Measurements from ENCODE around the gene MIF. TPM values are rescaled to one million over a fixed set of nuclear protein-coding genes. Genes with fewer than 3 reads are reported as not detected.
A peak's percentile ranks its signal among the peaks of the same experiment; 100 is the strongest.

MIF gene
- total and polyA plus RNA-seq, 2 of the 4 experiments (the other 2 are of a cell fraction) = 123 to 530 TPM

DNA sequence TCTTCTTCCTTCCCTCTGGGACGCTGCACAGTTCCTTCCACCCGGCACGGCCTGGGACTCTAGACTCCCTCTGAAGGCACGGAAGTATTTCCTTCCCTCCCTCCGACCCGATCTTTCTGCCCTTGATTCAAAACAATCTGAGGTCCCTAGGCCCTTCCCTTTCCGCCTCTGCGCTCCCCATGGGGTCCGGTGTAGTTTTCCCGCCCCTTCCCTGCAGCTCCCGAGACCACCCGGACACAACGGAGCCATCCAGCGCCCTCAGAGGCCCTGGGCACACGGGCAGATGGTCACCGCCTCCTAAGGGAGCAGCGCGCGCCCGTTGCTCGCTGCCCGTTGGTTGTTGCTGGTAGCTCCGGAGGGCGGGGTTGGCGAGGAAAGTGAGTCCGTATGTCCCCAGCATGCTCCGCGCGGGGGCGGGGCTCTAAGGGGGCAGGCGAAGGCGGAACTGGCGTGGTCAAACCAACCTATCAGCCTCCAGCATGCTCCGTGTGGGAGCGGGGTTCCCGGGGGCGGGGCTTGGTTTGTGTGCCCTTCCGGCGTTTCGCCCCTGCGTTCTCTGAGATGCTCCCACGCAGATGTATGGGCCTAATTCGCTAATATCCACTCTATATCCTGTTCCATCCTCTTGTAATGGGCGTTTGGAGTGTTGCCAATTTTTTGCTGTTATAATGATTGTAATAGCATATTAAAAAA is 19.6 kb downstream of the MIF start:
- dilution Hi-C loops (cut with HindIII; ENCODE audit: low sequenced_read_pairs, unreplicated experiment) (no loop called here), intact Hi-C loops (cut with micrococcal nuclease) (no loop called here), in situ Hi-C loops (cut with MboI; ENCODE audit: low sequenced_read_pairs) (no loop called here)
- DNase-seq (peak; percentile 98), ATAC-seq (ENCODE audit: low read depth) (peak; percentile 100)
- Histone ChIP-seq H3K36me3 (ENCODE audit: control insufficient read depth, insufficient read depth, low read length) (no peaks in the 10 kb centered on the region), H3K27me3 (ENCODE audit: control insufficient read depth, insufficient read depth, low read length) (no peaks in the 10 kb centered on the region), H2AFZ (replicated peaks; ENCODE audit: low read length, poor library complexity) (peak overlapping the region; percentile 98), H2BK15ac (ENCODE audit: low read depth, low read length) (peak overlapping the region; percentile 23; the same call in 1 of the 3 replicates), H3K23ac (ENCODE audit: low read depth, low read length) (peak overlapping the region; percentile 93), H3K4me3 (ENCODE audit: insufficient read depth, low read depth, low read length) (peak overlapping the region; percentile 47), H3K9me1 (ENCODE audit: insufficient read depth, low read length) (no peaks in the 10 kb centered on the region; the same call in 1 of the 2 replicates), H2BK5ac (ENCODE audit: low read depth, low read length, poor library complexity, severe bottlenecking) (peak overlapping the region; percentile 63), H3K4me2 (ENCODE audit: low read depth, low read length) (peak overlapping the region; percentile 70), H3K4me1 (ENCODE audit: control insufficient read depth, insufficient read depth, low read length) (peaks cover 1% of the 10 kb centered on the region; the same call in 1 of the 2 replicates), H3K14ac (replicated peaks; ENCODE audit: low read depth, low read length) (peak overlapping the region; percentile 100), H3K56ac (ENCODE audit: extremely low read depth, insufficient read depth, low read length) (peak overlapping the region; percentile 57), H3K27ac (ENCODE audit: insufficient read depth, low read length) (peak overlapping the region; percentile 68), H4K91ac (ENCODE audit: insufficient read depth, low read depth, low read length) (peak overlapping the region; percentile 95), H3K4ac (ENCODE audit: low read depth, low read length) (peak overlapping the region; percentile 98), H4K8ac (ENCODE audit: low read depth in 2 of 2, low read length in 2 of 2) (peak overlapping the region; percentile 93 to 99), H3K9me3 (ENCODE audit: control insufficient read depth, insufficient read depth, low read length) (no peaks in the 10 kb centered on the region), H2BK20ac (ENCODE audit: low read depth, low read length) (no peak overlapping the region), H2BK120ac (ENCODE audit: low read depth, low read length) (peak overlapping the region; percentile 78), H4K5ac (ENCODE audit: low read depth, low read length) (peak overlapping the region; percentile 64), H2AK9ac (replicated peaks; ENCODE audit: low read depth, low read length, poor library complexity) (peak overlapping the region; percentile 97), H4K20me1 (ENCODE audit: insufficient read depth, low read length) (no peaks in the 10 kb centered on the region), H3K79me1 (ENCODE audit: low read depth in 1 of 2, low read length in 2 of 2) (peaks cover 0 to 8% of the 10 kb centered on the region in 2 experiments; a peak in 2 of 4 replicates), H3K9ac (ENCODE audit: low read depth, low read length) (peak overlapping the region; percentile 69), H2AK5ac (ENCODE audit: low read depth, low read length) (peak overlapping the region; percentile 86), H3K18ac (ENCODE audit: low read depth, low read length) (peak overlapping the region; percentile 35)
- BruUV-seq (replicated peaks) = no TSS peak
- 2% methylated on average over 9 of the region's 44 CpGs; no CpG with 5 or more reads in 1 of the 2 experiments for WGBS, 2 experiments (ENCODE audit: extremely low coverage in 2 of 2, insufficient read length in 1 of 2)
- POLR2A ChIA-PET (ENCODE audit: unreplicated experiment) = interaction anchor here (0.6 to 1.1 kb wide), 2 partner anchors 20 to 127 kb away, joined by 3 to 7 read pairs; partner anchors contain the start of genes MIF and SMARCB1
- CTCF ChIA-PET = interaction anchor here (0.6 to 0.7 kb wide), 2 partner anchors 159 to 1069 kb away, joined by 3 read pairs; no protein-coding TSS in a partner anchor
- TF ChIP-seq CHD1 (IDR thresholded peaks at IDR 0.05; ENCODE audit: low read depth, low read length) (no peak), CEBPB (IDR thresholded peaks at IDR 0.05; ENCODE audit: low read depth, low read length) (no peak), RCOR1 (IDR thresholded peaks at IDR 0.05; ENCODE audit: insufficient replicate concordance, low read length) (no peak), RAD21 (IDR thresholded peaks at IDR 0.05; ENCODE audit: low read length) (no peak), FOS (IDR thresholded peaks at IDR 0.05; ENCODE audit: low read depth, low read length) (no peak), ELK1 (IDR thresholded peaks at IDR 0.05; ENCODE audit: borderline replicate concordance, low read depth, low read length) (no peak), NFE2L2 (IDR thresholded peaks at IDR 0.05; ENCODE audit: low read depth, low read length) (no peak), POLR2A (IDR thresholded peaks at IDR 0.05; ENCODE audit: low read depth, low read length) (peak; percentile 92), MAZ (IDR thresholded peaks at IDR 0.05; ENCODE audit: borderline replicate concordance, low read depth, low read length) (peak; percentile 93; the same call in 1 of the 2 replicates), RFX5 (IDR thresholded peaks at IDR 0.05; ENCODE audit: low read depth, low read length) (no peak), SMC3 (IDR thresholded peaks at IDR 0.05; ENCODE audit: low read depth, low read length) (no peak), BHLHE40 (IDR thresholded peaks at IDR 0.05; ENCODE audit: low read depth, low read length) (no peak)
- TF ChIP-seq, protein P1, sequence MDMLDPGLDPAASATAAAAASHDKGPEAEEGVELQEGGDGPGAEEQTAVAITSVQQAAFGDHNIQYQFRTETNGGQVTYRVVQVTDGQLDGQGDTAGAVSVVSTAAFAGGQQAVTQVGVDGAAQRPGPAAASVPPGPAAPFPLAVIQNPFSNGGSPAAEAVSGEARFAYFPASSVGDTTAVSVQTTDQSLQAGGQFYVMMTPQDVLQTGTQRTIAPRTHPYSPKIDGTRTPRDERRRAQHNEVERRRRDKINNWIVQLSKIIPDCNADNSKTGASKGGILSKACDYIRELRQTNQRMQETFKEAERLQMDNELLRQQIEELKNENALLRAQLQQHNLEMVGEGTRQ (IDR thresholded peaks at IDR 0.05; ENCODE audit: low read depth, low read length) = no peak
- TF ChIP-seq, protein P2, sequence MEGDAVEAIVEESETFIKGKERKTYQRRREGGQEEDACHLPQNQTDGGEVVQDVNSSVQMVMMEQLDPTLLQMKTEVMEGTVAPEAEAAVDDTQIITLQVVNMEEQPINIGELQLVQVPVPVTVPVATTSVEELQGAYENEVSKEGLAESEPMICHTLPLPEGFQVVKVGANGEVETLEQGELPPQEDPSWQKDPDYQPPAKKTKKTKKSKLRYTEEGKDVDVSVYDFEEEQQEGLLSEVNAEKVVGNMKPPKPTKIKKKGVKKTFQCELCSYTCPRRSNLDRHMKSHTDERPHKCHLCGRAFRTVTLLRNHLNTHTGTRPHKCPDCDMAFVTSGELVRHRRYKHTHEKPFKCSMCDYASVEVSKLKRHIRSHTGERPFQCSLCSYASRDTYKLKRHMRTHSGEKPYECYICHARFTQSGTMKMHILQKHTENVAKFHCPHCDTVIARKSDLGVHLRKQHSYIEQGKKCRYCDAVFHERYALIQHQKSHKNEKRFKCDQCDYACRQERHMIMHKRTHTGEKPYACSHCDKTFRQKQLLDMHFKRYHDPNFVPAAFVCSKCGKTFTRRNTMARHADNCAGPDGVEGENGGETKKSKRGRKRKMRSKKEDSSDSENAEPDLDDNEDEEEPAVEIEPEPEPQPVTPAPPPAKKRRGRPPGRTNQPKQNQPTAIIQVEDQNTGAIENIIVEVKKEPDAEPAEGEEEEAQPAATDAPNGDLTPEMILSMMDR (conservative IDR thresholded peaks at IDR 0.05; ENCODE audit: low read depth, low read length) = no peak
